HL-60 (cell line): ENCODE data around the gene SLCO4A1.

Experiments used
- CTCF ChIP-seq: IDR thresholded peaks from one replicate; pipeline ENCODE4 v1.5.1; 2011; ENCODE audit warnings: low read length, control low read depth, inconsistent platforms; ENCODE audit not compliant: insufficient read depth
- GABPA ChIP-seq: IDR thresholded peaks from 2 replicates; pipeline ENCODE4 v1.6.1; 2012; ENCODE audit warnings: low read depth
- POLR2AphosphoS5 ChIP-seq: IDR thresholded peaks from 2 replicates; pipeline ENCODE4 v1.6.1; 2012; ENCODE audit warnings: low read depth
- REST ChIP-seq: IDR thresholded peaks from 2 replicates; pipeline ENCODE4 v1.6.1; 2012; ENCODE audit warnings: low read depth; ENCODE audit not compliant: insufficient replicate concordance

GRCh38 chr20:62614085-62614960, 28.0 kb upstream of the SLCO4A1 start:
- TF ChIP-seq CTCF (no peak), POLR2AphosphoS5 (no peak), GABPA (no peak), REST (no peak)
